A549 treated with RU486 at 1 μM for 4 hours (cell line): Measurements from ENCODE around the gene TFAP2C. TPM values are rescaled to one million over a fixed set of nuclear protein-coding genes. Genes with fewer than 3 reads are reported as not detected.

ENCODE experiments used
- total RNA-seq: library from RNA; stranded (reverse); fragments of 200-300 nt; extraction: Qiagen RNA extraction; gene quantifications from 5 replicates; pipeline ENCODE4 v1.2.3, GENCODE V29; 2022; ENCODE audit warnings: low read depth

The TFAP2C gene
- total RNA-seq: 12.3 to 16.1 TPM (median 12.7 TPM) in 5 replicates

DNA sequence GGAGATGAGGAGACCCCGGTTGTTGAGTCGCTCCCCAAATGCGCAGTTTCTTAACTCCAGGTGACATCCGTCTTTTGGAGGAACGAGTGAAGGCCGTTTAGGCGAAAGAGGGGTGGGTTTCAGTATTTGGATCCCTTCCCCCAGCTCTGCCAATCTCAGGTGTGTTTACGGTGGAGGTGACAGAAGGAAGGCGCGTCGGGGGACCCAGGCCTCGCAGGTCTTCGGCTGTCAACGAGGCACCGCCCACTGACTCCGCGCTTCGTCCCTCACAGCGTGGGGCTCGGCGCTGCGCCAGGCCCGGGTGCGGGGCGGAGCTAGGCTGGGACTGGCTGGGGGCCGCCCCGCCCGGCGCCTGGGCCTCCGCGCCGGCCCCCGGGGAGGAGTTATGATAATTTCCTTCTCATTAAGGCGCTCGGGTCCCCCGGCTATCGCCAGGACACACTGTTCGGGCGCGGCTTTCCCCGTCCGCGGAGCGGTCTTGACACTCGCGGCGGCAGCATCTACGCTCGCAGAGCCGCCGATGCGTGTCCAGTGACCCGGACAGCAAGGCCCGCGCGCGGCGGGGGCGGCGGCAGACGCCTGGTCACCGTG, at the start of gene TFAP2C:
Gene TFAP2C, plus strand, starts transcription at position 434 of the 591 bp plus-strand sequence. CDS start 239 bp downstream, outside the sequence.

Other genes starting within 250 kb of the TFAP2C start
- 102 to 115 TPM (median 110 TPM) in 5 replicates for gene AURKA, start 237.1 kb upstream of the TFAP2C start, total RNA-seq
- gene CSTF1, start 236.7 kb upstream of the TFAP2C start, total RNA-seq: 33.6 to 40.4 TPM (median 38.5 TPM) in 5 replicates
- 0.03 to 0.08 TPM (median 0.05 TPM) in 3 of 5 replicates, not detected in the others for gene CASS4, start 217.0 kb upstream of the TFAP2C start, total RNA-seq
- 80.1 to 100 TPM (median 88.8 TPM) in 5 replicates for gene RTF2, start 160.7 kb upstream of the TFAP2C start, total RNA-seq
- 0.21 to 0.59 TPM (median 0.31 TPM) in 4 of 5 replicates, not detected in the other for gene FAM209A, start 104.6 kb upstream of the TFAP2C start, total RNA-seq
- gene FAM209B, start 96.1 kb upstream of the TFAP2C start, total RNA-seq: 0.25 to 0.59 TPM (median 0.48 TPM) in 4 of 5 replicates, not detected in the other